GM12878 (cell line): Measurements from ENCODE around the gene UBAC2. TPM values are rescaled to one million over a fixed set of nuclear protein-coding genes. Genes with fewer than 3 reads are reported as not detected.

Experiments
- ATAC-seq: fragments of 200-7000 bp; cut with Tn5 transposase; 3 replicates; pipeline ENCODE4 v1.9.1; 2020; ENCODE audit warnings: mild to moderate bottlenecking, moderate library complexity
- BruUV-seq: library from RNA; stranded (reverse); fragments of 400-500 nt; replicated peaks from 2 replicates; lab custom pipeline; 2021; lab: Mats Ljungman, UMichigan
- CTCF ChIA-PET: fragments of 300-600 bp; sonication (Branson Sonifier 250); formaldehyde crosslinking; extraction: SDS; loops from one replicate; lab custom pipeline; 2021; ENCODE audit warnings: inconsistent platforms; lab: Yijun Ruan, JAX
- POLR2A ChIA-PET: fragments of 350-600 bp; formaldehyde crosslinking; extraction: SDS; loops from one replicate; lab custom pipeline; 2021; ENCODE audit warnings: inconsistent platforms; lab: Charles Lee
- RAD21 ChIA-PET: fragments of 300-600 bp; sonication (Branson Sonifier 250); formaldehyde crosslinking; loops from one replicate; lab custom pipeline; 2023; ENCODE audit warnings: antibody characterized with exemption; ENCODE audit not compliant: unreplicated experiment; lab: Charles Lee
- SMC1A ChIA-PET: fragments of 300-600 bp; sonication (Branson Sonifier 250); formaldehyde crosslinking; loops from one replicate; lab custom pipeline; 2023; ENCODE audit not compliant: unreplicated experiment, uncharacterized antibody; lab: Charles Lee
- DNase-seq: peaks from one replicate; pipeline ENCODE4 v3.0.0-alpha.2; 2011; ENCODE audit warnings: low read depth, low spot score
- FAIRE-seq: peaks from 3 replicates; lab custom pipeline; 2011; peaks lifted over from hg19 to GRCh38; lab: Jason Lieb, UNC
- H2AFZ ChIP-seq: 2 replicates; pipeline ENCODE4 v1.6.0; 2011; ENCODE audit warnings: low read depth, low read length, control low read depth; ENCODE audit not compliant: control insufficient read depth
- H3K27ac ChIP-seq: 2 replicates; pipeline ENCODE4 v1.5.1; 2011; ENCODE audit warnings: control low read depth; ENCODE audit not compliant: control insufficient read depth, insufficient read depth
- H3K27me3 ChIP-seq, 2 experiments: replicated peaks in 1 of 2; 2 replicates each; pipeline versions ENCODE4 v1.6.0 to v1.6.1; 2011; ENCODE audit warnings: low read length in 1 of 2; ENCODE audit not compliant: control insufficient read depth in 2 of 2, insufficient read depth in 2 of 2
- H3K36me3 ChIP-seq, 2 experiments: 2 replicates each; pipeline ENCODE4 v1.5.1; 2011; ENCODE audit warnings: low read length in 1 of 2; ENCODE audit not compliant: control insufficient read depth in 2 of 2, insufficient read depth in 2 of 2
- H3K4me1 ChIP-seq: 2 replicates; pipeline ENCODE4 v1.6.1; 2011; ENCODE audit warnings: mild to moderate bottlenecking, low read length, moderate library complexity, mixed read lengths; ENCODE audit not compliant: control insufficient read depth, insufficient read depth
- H3K4me2 ChIP-seq: 2 replicates; pipeline ENCODE4 v1.6.0; 2011; ENCODE audit warnings: control low read depth; ENCODE audit not compliant: control insufficient read depth, insufficient read depth
- H3K4me3 ChIP-seq: fragments of 200-600 bp; sonication (generic); 2 replicates; pipeline ENCODE4 v1.5.1; 2016
- H3K79me2 ChIP-seq: 2 replicates; pipeline ENCODE4 v1.6.0; 2011; ENCODE audit warnings: low read length; ENCODE audit not compliant: control insufficient read depth, insufficient read depth
- H3K9ac ChIP-seq: 2 replicates; pipeline ENCODE4 v1.8.0; 2011; ENCODE audit warnings: low read length, control low read depth, mixed read lengths; ENCODE audit not compliant: control insufficient read depth, insufficient read depth
- H3K9me3 ChIP-seq: replicated peaks from 3 replicates; pipeline ENCODE4 v1.5.1; 2011; ENCODE audit warnings: mild to moderate bottlenecking, low read length; ENCODE audit not compliant: control insufficient read depth, insufficient read depth
- H4K20me1 ChIP-seq: 2 replicates; pipeline ENCODE4 v1.6.0; 2011; ENCODE audit not compliant: control insufficient read depth, insufficient read depth
- ATF3 ChIP-seq: IDR thresholded peaks from 2 replicates; pipeline ENCODE4 v1.6.1; 2011; ENCODE audit warnings: low read depth, mild to moderate bottlenecking, low read length, moderate library complexity, borderline replicate concordance; ENCODE audit errors: extremely low read depth
- CBFB ChIP-seq: IDR thresholded peaks from 2 replicates; pipeline ENCODE4 v1.6.1; 2016; ENCODE audit warnings: antibody characterized with exemption, low read depth
- CEBPZ ChIP-seq: fragments of 150-350 bp; IDR thresholded peaks from 2 replicates; pipeline ENCODE4 v1.6.1; 2016; ENCODE audit warnings: low read depth, low read length
- FOXM1 ChIP-seq: IDR thresholded peaks from 2 replicates; pipeline ENCODE4 v1.6.1; 2012; ENCODE audit warnings: low read depth, mild to moderate bottlenecking, inconsistent platforms, low read length, moderate library complexity
- HSF1 ChIP-seq: fragments of 150-350 bp; IDR thresholded peaks from 2 replicates; pipeline ENCODE4 v1.6.1; 2014; ENCODE audit warnings: mild to moderate bottlenecking, low read depth, low read length
- IKZF2 ChIP-seq, 2 experiments: fragments of 450-650 bp; IDR thresholded peaks; 2 replicates each; pipeline ENCODE4 v1.6.1; 2017; ENCODE audit warnings: mild to moderate bottlenecking in 2 of 2, moderate library complexity in 2 of 2
- LARP7 ChIP-seq: fragments of 450-650 bp; IDR thresholded peaks from 2 replicates; pipeline ENCODE4 v1.6.1; 2017; ENCODE audit warnings: mild to moderate bottlenecking
- MYB ChIP-seq: fragments of 150-350 bp; IDR thresholded peaks from 2 replicates; pipeline ENCODE4 v1.6.1; 2014; ENCODE audit warnings: mild to moderate bottlenecking, low read depth, low read length, borderline replicate concordance
- NRF1 ChIP-seq: conservative IDR thresholded peaks from 2 replicates; pipeline ENCODE4 v1.6.1; 2011; ENCODE audit warnings: mild to moderate bottlenecking, low read depth, low read length, improper control_type of control experiment
- STAT1 ChIP-seq: fragments of 450-650 bp; conservative IDR thresholded peaks from 2 replicates; pipeline ENCODE4 v1.6.1; 2014; ENCODE audit warnings: antibody characterized with exemption, mild to moderate bottlenecking
- TCF3 ChIP-seq: IDR thresholded peaks from 2 replicates; pipeline ENCODE4 v1.6.1; 2012; ENCODE audit warnings: low read depth, mild to moderate bottlenecking, low read length, borderline replicate concordance; ENCODE audit not compliant: insufficient read depth
- WGBS: methylation state at CpG from one replicate; pipeline ENCODE4 v1.1.6; 2016; ENCODE audit warnings: low lambda C conversion rate; ENCODE audit not compliant: insufficient replicate concordance, insufficient coverage; ENCODE audit errors: missing lambda C conversion rate; 5-methylcytosine and 5-hydroxymethylcytosine counted together
- in situ Hi-C: fragments of 300-500 bp; cut with MboI; formaldehyde crosslinking; loops from 9 replicates; pipeline ENCODE4 v1.14.3; 2018; ENCODE audit warnings: mixed read lengths
- intact Hi-C: fragments of 100-400 bp; cut with micrococcal nuclease; formaldehyde crosslinking; loops from one replicate; pipeline ENCODE4 v1.14.2; 2022; ENCODE audit not compliant: unreplicated experiment
- polyA plus RNA-seq, 11 experiments: library from polyadenylated mRNA; depleted of rRNA in 4 of 11; unstranded in 6 of 11; stranded (reverse) in 5 of 11; fragments of >200 nt; fragmentation: Nextera tagmentation in 4 of 11; fragmentation: Illumina TruSeq in 1 of 11; extraction: Ambion mirVana in 4 of 11; extraction: Trizol in 1 of 11; gene quantifications; 1 replicate in 1 of 11; 2 replicates in 10 of 11; pipeline versions ENCODE4 v1.2.1 to v1.2.3, GENCODE V29; 2011 to 2016; ENCODE audit warnings: inconsistent platforms in 2 of 11, missing spikeins in 2 of 11, low read depth in 1 of 11
- total RNA-seq, 4 experiments: library from RNA; depleted of rRNA in 3 of 4; stranded (reverse); fragments of >200 nt in 3 of 4; fragmentation: Illumina TruSeq in 1 of 4; extraction: Trizol in 1 of 4; gene quantifications; 2 replicates each; pipeline versions ENCODE4 v1.2.1 to v1.2.3, GENCODE V29; 2013 to 2021

Gene UBAC2
- total and polyA plus RNA-seq, 10 of the 15 experiments (the other 5 are each of a cell fraction or from before 2014, with no cell fraction given) = 3.0 to 54.6 (median 17.4) TPM

GRCh38 chr13:99371956-99372355, 171.3 kb downstream of the UBAC2 start:
- in situ Hi-C loops = no loop called here
- Histone ChIP-seq H2AFZ (no peak overlapping the region), H4K20me1 (no peaks in the 10 kb centered on the region), H3K9ac (no peak overlapping the region), H3K36me3 (no peaks in the 10 kb centered on the region), H3K27ac (no peak overlapping the region), H3K4me3 (no peak overlapping the region), H3K27me3 (no peaks in the 10 kb centered on the region), H3K4me2 (no peak overlapping the region), H3K9me3 (no peaks in the 10 kb centered on the region; the same call in 2 of the 3 replicates), H3K79me2 (peaks cover 14% of the 10 kb centered on the region), H3K4me1 (peaks cover 55% of the 10 kb centered on the region)
- 98% methylated on average over 9 of the region's 9 CpGs for WGBS
- intact Hi-C loops = loop anchor here (10.0 kb wide), 1 partner anchor 233 kb away; the partner anchor contains the start of gene CLYBL
- CTCF ChIA-PET = interaction anchor here (22.0 to 22.3 kb wide), 2 partner anchors 67 to 102 kb away, joined by 440 to 577 read pairs; no protein-coding TSS in a partner anchor
- TF ChIP-seq NRF1 = no peak
- TF ChIP-seq LARP7 = no peak
- TF ChIP-seq CEBPZ = no peak
- TF ChIP-seq TCF3 = no peak
- TF ChIP-seq CBFB = no peak
- no peak for TF ChIP-seq HSF1
- TF ChIP-seq IKZF2 (IDR thresholded peaks at IDR 0.05) = no peak
- TF ChIP-seq STAT1 = no peak
- TF ChIP-seq ATF3 = no peak
- no peak for TF ChIP-seq FOXM1
- no peak for TF ChIP-seq MYB
- no TSS peak for BruUV-seq
- SMC1A ChIA-PET = interaction anchor here (1.1 to 2.7 kb wide), 5 partner anchors 9 to 74 kb away, joined by 3 to 10 read pairs (median 5); partner anchors contain the start of gene GPR183
- no peak for DNase-seq
- ATAC-seq = no peak
- FAIRE-seq = no peak
- RAD21 ChIA-PET = no interaction called here
- POLR2A ChIA-PET = interaction anchor here (1.0 kb wide), 1 partner anchor 16 kb away, joined by 3 read pairs; no protein-coding TSS in a partner anchor
